DOHH2 (cell line): ENCODE data around the gene KIAA1549.

Experiments
- EZH2phosphoT487 ChIP-seq: fragments of 200-600 bp; sonication (generic); IDR thresholded peaks from 2 replicates; pipeline ENCODE4 v1.6.1; 2017; ENCODE audit warnings: borderline replicate concordance, mild to moderate bottlenecking, antibody characterized with exemption, low read length, moderate library complexity, mixed read lengths
- TF ChIP-seq, protein P1 (sequence below): fragments of 200-600 bp; sonication (generic); IDR thresholded peaks from one replicate; pipeline ENCODE4 v1.5.1; 2014; ENCODE audit warnings: antibody characterized with exemption, mild to moderate bottlenecking, low read depth, low read length; ENCODE audit not compliant: poor library complexity, severe bottlenecking

DNA sequence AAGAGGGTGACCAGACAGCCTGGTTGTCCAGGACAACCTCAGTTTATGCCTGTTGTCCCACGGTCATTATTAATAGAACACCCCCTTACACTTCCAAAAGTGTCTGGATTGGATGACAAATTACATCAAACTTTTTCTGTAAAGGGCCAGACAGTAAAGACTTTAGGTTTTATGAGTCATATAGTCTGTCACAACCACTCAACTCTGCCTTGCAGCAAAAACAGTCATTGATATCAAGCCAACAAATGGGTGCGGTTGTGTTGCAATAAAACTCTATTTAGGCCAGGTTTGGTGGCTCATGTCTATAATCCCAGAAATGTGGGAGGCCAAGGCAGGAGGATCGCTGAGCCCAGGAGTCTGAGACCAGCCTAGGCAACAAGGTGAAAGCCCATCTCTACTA is 116.5 kb downstream of the KIAA1549 start:
- TF ChIP-seq, protein P1, sequence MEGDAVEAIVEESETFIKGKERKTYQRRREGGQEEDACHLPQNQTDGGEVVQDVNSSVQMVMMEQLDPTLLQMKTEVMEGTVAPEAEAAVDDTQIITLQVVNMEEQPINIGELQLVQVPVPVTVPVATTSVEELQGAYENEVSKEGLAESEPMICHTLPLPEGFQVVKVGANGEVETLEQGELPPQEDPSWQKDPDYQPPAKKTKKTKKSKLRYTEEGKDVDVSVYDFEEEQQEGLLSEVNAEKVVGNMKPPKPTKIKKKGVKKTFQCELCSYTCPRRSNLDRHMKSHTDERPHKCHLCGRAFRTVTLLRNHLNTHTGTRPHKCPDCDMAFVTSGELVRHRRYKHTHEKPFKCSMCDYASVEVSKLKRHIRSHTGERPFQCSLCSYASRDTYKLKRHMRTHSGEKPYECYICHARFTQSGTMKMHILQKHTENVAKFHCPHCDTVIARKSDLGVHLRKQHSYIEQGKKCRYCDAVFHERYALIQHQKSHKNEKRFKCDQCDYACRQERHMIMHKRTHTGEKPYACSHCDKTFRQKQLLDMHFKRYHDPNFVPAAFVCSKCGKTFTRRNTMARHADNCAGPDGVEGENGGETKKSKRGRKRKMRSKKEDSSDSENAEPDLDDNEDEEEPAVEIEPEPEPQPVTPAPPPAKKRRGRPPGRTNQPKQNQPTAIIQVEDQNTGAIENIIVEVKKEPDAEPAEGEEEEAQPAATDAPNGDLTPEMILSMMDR = no peak
- TF ChIP-seq EZH2phosphoT487 = no peak
